IMR-90 (cell line): ENCODE data around the gene CASP3. TPM values are rescaled to one million over a fixed set of nuclear protein-coding genes. Genes with fewer than 3 reads are reported as not detected.

Source experiments
- ATAC-seq: fragments of 200-7000 bp; cut with Tn5 transposase; 2 replicates; pipeline ENCODE4 v1.9.1; 2020; ENCODE audit warnings: low read depth, mild to moderate bottlenecking, moderate library complexity
- BruUV-seq: library from RNA; stranded (reverse); fragments of 400-500 nt; replicated peaks from 2 replicates; lab custom pipeline; 2021; lab: Mats Ljungman, UMichigan
- CTCF ChIA-PET: fragments of 300-600 bp; formaldehyde crosslinking; extraction: SDS; loops from one replicate; lab custom pipeline; 2021; ENCODE audit warnings: antibody characterized with exemption; lab: Yijun Ruan, JAX
- POLR2A ChIA-PET: fragments of 300-600 bp; sonication (Branson Sonifier 250); formaldehyde crosslinking; loops from one replicate; lab custom pipeline; 2022; ENCODE audit warnings: antibody characterized with exemption; ENCODE audit not compliant: unreplicated experiment; lab: Charles Lee
- DNase-seq: peaks from one replicate; pipeline ENCODE4 v3.0.0; 2013
- H2AFZ ChIP-seq: replicated peaks from 2 replicates; pipeline ENCODE3; 2013; ENCODE audit warnings: low read length, mild to moderate bottlenecking; ENCODE audit not compliant: poor library complexity
- H2AK5ac ChIP-seq: 2 replicates; pipeline ENCODE4 v1.6.1; 2013; ENCODE audit warnings: low read depth, low read length, inconsistent platforms
- H2AK9ac ChIP-seq: replicated peaks from 2 replicates; pipeline ENCODE3; 2013; ENCODE audit warnings: mild to moderate bottlenecking, low read depth, low read length, moderate library complexity; ENCODE audit not compliant: poor library complexity
- H2BK120ac ChIP-seq: 2 replicates; pipeline ENCODE4 v1.6.1; 2013; ENCODE audit warnings: low read depth, low read length, inconsistent platforms
- H2BK15ac ChIP-seq: 3 replicates; pipeline ENCODE4 v1.6.1; 2013; ENCODE audit warnings: low read depth, low read length, inconsistent platforms
- H2BK20ac ChIP-seq: 2 replicates; pipeline ENCODE4 v1.6.1; 2013; ENCODE audit warnings: low read depth, mild to moderate bottlenecking, inconsistent platforms, low read length, moderate library complexity
- H2BK5ac ChIP-seq: 2 replicates; pipeline ENCODE4 v1.6.1; 2013; ENCODE audit warnings: mild to moderate bottlenecking, low read depth, low read length, inconsistent platforms; ENCODE audit not compliant: poor library complexity, severe bottlenecking
- H3K14ac ChIP-seq: replicated peaks from 2 replicates; pipeline ENCODE4 v1.6.1; 2013; ENCODE audit warnings: low read depth, low read length, inconsistent platforms
- H3K18ac ChIP-seq: 2 replicates; pipeline ENCODE4 v1.6.1; 2013; ENCODE audit warnings: low read depth, low read length, control low read depth
- H3K23ac ChIP-seq: 2 replicates; pipeline ENCODE4 v1.6.1; 2013; ENCODE audit warnings: low read depth, low read length, inconsistent platforms
- H3K27ac ChIP-seq: 2 replicates; pipeline ENCODE4 v1.5.1; 2013; ENCODE audit warnings: mild to moderate bottlenecking, control low read depth, low read length; ENCODE audit not compliant: insufficient read depth
- H3K27me3 ChIP-seq: 2 replicates; pipeline ENCODE4 v1.6.1; 2013; ENCODE audit warnings: low read length; ENCODE audit not compliant: control insufficient read depth, insufficient read depth
- H3K36me3 ChIP-seq: 2 replicates; pipeline ENCODE4 v1.6.1; 2013; ENCODE audit warnings: low read length, mixed read lengths; ENCODE audit not compliant: control insufficient read depth, insufficient read depth
- H3K4ac ChIP-seq: 2 replicates; pipeline ENCODE4 v1.6.1; 2013; ENCODE audit warnings: low read depth, low read length, inconsistent platforms
- H3K4me1 ChIP-seq: 2 replicates; pipeline ENCODE4 v1.6.1; 2013; ENCODE audit warnings: low read length, mixed read lengths; ENCODE audit not compliant: control insufficient read depth, insufficient read depth
- H3K4me2 ChIP-seq: 2 replicates; pipeline ENCODE4 v1.6.1; 2013; ENCODE audit warnings: low read depth, mild to moderate bottlenecking, control low read depth, low read length, moderate library complexity
- H3K4me3 ChIP-seq: 2 replicates; pipeline ENCODE4 v1.5.1; 2013; ENCODE audit warnings: low read depth, mild to moderate bottlenecking, control low read depth, low read length, moderate library complexity; ENCODE audit not compliant: insufficient read depth
- H3K56ac ChIP-seq: 2 replicates; pipeline ENCODE4 v1.6.1; 2013; ENCODE audit warnings: low read length, inconsistent platforms; ENCODE audit not compliant: insufficient read depth; ENCODE audit errors: extremely low read depth
- H3K79me1 ChIP-seq, 2 experiments: 2 replicates each; pipeline ENCODE4 v1.6.1; 2013; ENCODE audit warnings: low read length in 2 of 2, inconsistent platforms in 1 of 2, low read depth in 1 of 2
- H3K9ac ChIP-seq: 2 replicates; pipeline ENCODE4 v1.6.1; 2013; ENCODE audit warnings: low read depth, low read length, control low read depth
- H3K9me1 ChIP-seq: 2 replicates; pipeline ENCODE4 v1.6.1; 2013; ENCODE audit warnings: low read length, inconsistent platforms; ENCODE audit not compliant: insufficient read depth
- H3K9me3 ChIP-seq: 2 replicates; pipeline ENCODE4 v1.6.1; 2013; ENCODE audit warnings: low read length; ENCODE audit not compliant: control insufficient read depth, insufficient read depth
- H4K20me1 ChIP-seq: 2 replicates; pipeline ENCODE4 v1.6.1; 2013; ENCODE audit warnings: low read length, inconsistent platforms; ENCODE audit not compliant: insufficient read depth
- H4K5ac ChIP-seq: 2 replicates; pipeline ENCODE4 v1.6.1; 2013; ENCODE audit warnings: mild to moderate bottlenecking, low read depth, low read length, control low read depth
- H4K8ac ChIP-seq, 2 experiments: 2 replicates each; pipeline ENCODE4 v1.6.1; 2013; ENCODE audit warnings: low read depth in 2 of 2, low read length in 2 of 2, control low read depth in 1 of 2, inconsistent platforms in 1 of 2
- H4K91ac ChIP-seq: 2 replicates; pipeline ENCODE4 v1.6.1; 2013; ENCODE audit warnings: low read depth, low read length, inconsistent platforms; ENCODE audit not compliant: insufficient read depth
- BHLHE40 ChIP-seq: fragments of 150-350 bp; IDR thresholded peaks from 2 replicates; pipeline ENCODE4 v1.6.1; 2016; ENCODE audit warnings: mild to moderate bottlenecking, low read depth, low read length
- CHD1 ChIP-seq: IDR thresholded peaks from 2 replicates; pipeline ENCODE4 v1.6.1; 2012; ENCODE audit warnings: low read depth, low read length, improper control_type of control experiment
- CTCF ChIP-seq: conservative IDR thresholded peaks from 2 replicates; pipeline ENCODE4 v1.5.1; 2012; ENCODE audit warnings: mild to moderate bottlenecking, low read depth, low read length, improper control_type of control experiment
- ELK1 ChIP-seq: fragments of 150-350 bp; IDR thresholded peaks from 2 replicates; pipeline ENCODE4 v1.6.1; 2016; ENCODE audit warnings: low read depth, mild to moderate bottlenecking, low read length, moderate library complexity, borderline replicate concordance
- FOS ChIP-seq: fragments of 150-350 bp; IDR thresholded peaks from 2 replicates; pipeline ENCODE4 v1.6.1; 2016; ENCODE audit warnings: low read depth, low read length
- MAFK ChIP-seq: IDR thresholded peaks from 2 replicates; pipeline ENCODE4 v1.6.1; 2012; ENCODE audit warnings: low read depth, low read length, improper control_type of control experiment
- MAZ ChIP-seq: IDR thresholded peaks from 2 replicates; pipeline ENCODE4 v1.6.1; 2012; ENCODE audit warnings: low read depth, mild to moderate bottlenecking, low read length, improper control_type of control experiment, moderate library complexity, borderline replicate concordance
- MXI1 ChIP-seq: IDR thresholded peaks from 2 replicates; pipeline ENCODE4 v1.6.1; 2012; ENCODE audit warnings: low read depth, mild to moderate bottlenecking, low read length, moderate library complexity, borderline replicate concordance
- NFE2L2 ChIP-seq: fragments of 150-350 bp; IDR thresholded peaks from 2 replicates; pipeline ENCODE4 v1.6.1; 2016; ENCODE audit warnings: low read depth, mild to moderate bottlenecking, low read length
- RAD21 ChIP-seq: IDR thresholded peaks from 2 replicates; pipeline ENCODE4 v1.6.1; 2012; ENCODE audit warnings: low read length, improper control_type of control experiment
- RCOR1 ChIP-seq: IDR thresholded peaks from 2 replicates; pipeline ENCODE4 v1.6.1; 2012; ENCODE audit warnings: mild to moderate bottlenecking, low read length, improper control_type of control experiment; ENCODE audit not compliant: insufficient replicate concordance
- RFX5 ChIP-seq: IDR thresholded peaks from 2 replicates; pipeline ENCODE4 v1.8.0; 2012; ENCODE audit warnings: low read depth, mild to moderate bottlenecking, low read length, moderate library complexity
- SMC3 ChIP-seq: fragments of 150-350 bp; IDR thresholded peaks from 2 replicates; pipeline ENCODE4 v1.6.1; 2016; ENCODE audit warnings: low read depth, mild to moderate bottlenecking, antibody characterized with exemption, low read length, moderate library complexity
- WGBS, 2 experiments: methylation state at CpG; one replicate each; pipeline versions ENCODE4 v1.1.5 to v1.1.7; 2013; ENCODE audit warnings: missing lambda C conversion rate in 2 of 2; ENCODE audit not compliant: insufficient read length in 1 of 2; ENCODE audit errors: extremely low coverage in 2 of 2; 5-methylcytosine and 5-hydroxymethylcytosine counted together
- dilution Hi-C: fragments of 300-500 bp; cut with HindIII; formaldehyde crosslinking; loops from one replicate; pipeline ENCODE4 v1.14.3; 2018; ENCODE audit warnings: low sequenced_read_pairs; ENCODE audit not compliant: unreplicated experiment
- in situ Hi-C: fragments of 300-500 bp; cut with MboI; formaldehyde crosslinking; loops from 3 replicates; pipeline ENCODE4 v1.14.3; 2019; ENCODE audit warnings: low sequenced_read_pairs, inconsistent platforms, mixed read lengths
- intact Hi-C: fragments of 100-400 bp; cut with micrococcal nuclease; formaldehyde crosslinking; loops from 2 replicates; pipeline ENCODE4 v1.10.0; 2022
- polyA plus RNA-seq, 3 experiments: library from polyadenylated mRNA; depleted of rRNA; stranded (reverse); fragments of >200 nt; gene quantifications; 2 replicates each; pipeline ENCODE4 v1.2.3, GENCODE V29; 2012; ENCODE audit warnings: low replicate concordance in 1 of 3
- total RNA-seq: library from RNA; depleted of rRNA; stranded (reverse); fragments of >200 nt; gene quantifications from 2 replicates; pipeline ENCODE4 v1.2.3, GENCODE V29; 2012

The CASP3 gene
- total and polyA plus RNA-seq, 2 of the 4 experiments (the other 2 are of a cell fraction) = 26.7 to 27.4 TPM

GRCh38 chr4:184680698-184681097 is 31.5 kb upstream of the CASP3 start:
- no peak overlapping the region for H2BK5ac ChIP-seq
- H2BK20ac ChIP-seq = no peak overlapping the region
- H3K79me1 ChIP-seq = no peaks in the 10 kb centered on the region
- BruUV-seq = no TSS peak
- no peak overlapping the region for H3K4ac ChIP-seq
- no peak overlapping the region for H2BK120ac ChIP-seq
- no peaks in the 10 kb centered on the region for H3K9me3 ChIP-seq
- H2AFZ ChIP-seq = no peak overlapping the region
- H2AK5ac ChIP-seq = no peak overlapping the region
- H2AK9ac ChIP-seq = no peak overlapping the region
- no peak overlapping the region for H3K23ac ChIP-seq
- no peak overlapping the region for H2BK15ac ChIP-seq
- ChIA-PET POLR2A (no interaction called here), CTCF (no interaction called here)
- H3K4me1 ChIP-seq = peaks cover 4% of the 10 kb centered on the region; the same call in 1 of the 2 replicates
- H4K5ac ChIP-seq = no peak overlapping the region
- TF ChIP-seq MAFK = no peak
- TF ChIP-seq BHLHE40 = no peak
- no peak for TF ChIP-seq RAD21
- TF ChIP-seq CHD1 = no peak
- no peak for TF ChIP-seq RFX5
- no peak for TF ChIP-seq RCOR1
- no peak for TF ChIP-seq CTCF
- no peak for TF ChIP-seq SMC3
- no peak for TF ChIP-seq MXI1
- no peak for TF ChIP-seq MAZ
- TF ChIP-seq ELK1 = no peak
- no peak for TF ChIP-seq FOS
- no peak for TF ChIP-seq NFE2L2
- no peak overlapping the region for H3K9ac ChIP-seq
- no peak overlapping the region for H3K27ac ChIP-seq
- no peak overlapping the region for H4K91ac ChIP-seq
- WGBS, 2 experiments = no CpG with 5 or more reads among the region's 9 CpGs
- peaks cover 2% of the 10 kb centered on the region; the same call in 1 of the 2 replicates for H3K9me1 ChIP-seq
- H3K18ac ChIP-seq = no peak overlapping the region
- DNase-seq = no peak
- intact Hi-C loops = no loop called here
- dilution Hi-C loops = no loop called here
- no peak overlapping the region for H3K56ac ChIP-seq
- H3K4me3 ChIP-seq = no peak overlapping the region
- H4K20me1 ChIP-seq = no peaks in the 10 kb centered on the region
- in situ Hi-C loops = no loop called here
- no peak overlapping the region for H3K4me2 ChIP-seq
- no peak overlapping the region for H3K14ac ChIP-seq
- H4K8ac ChIP-seq = no peak overlapping the region
- H3K36me3 ChIP-seq = peaks cover 3% of the 10 kb centered on the region; the same call in 1 of the 2 replicates
- ATAC-seq = no peak
- H3K27me3 ChIP-seq = no peaks in the 10 kb centered on the region
